ENCODE data around the gene KDM2B.

DNA sequence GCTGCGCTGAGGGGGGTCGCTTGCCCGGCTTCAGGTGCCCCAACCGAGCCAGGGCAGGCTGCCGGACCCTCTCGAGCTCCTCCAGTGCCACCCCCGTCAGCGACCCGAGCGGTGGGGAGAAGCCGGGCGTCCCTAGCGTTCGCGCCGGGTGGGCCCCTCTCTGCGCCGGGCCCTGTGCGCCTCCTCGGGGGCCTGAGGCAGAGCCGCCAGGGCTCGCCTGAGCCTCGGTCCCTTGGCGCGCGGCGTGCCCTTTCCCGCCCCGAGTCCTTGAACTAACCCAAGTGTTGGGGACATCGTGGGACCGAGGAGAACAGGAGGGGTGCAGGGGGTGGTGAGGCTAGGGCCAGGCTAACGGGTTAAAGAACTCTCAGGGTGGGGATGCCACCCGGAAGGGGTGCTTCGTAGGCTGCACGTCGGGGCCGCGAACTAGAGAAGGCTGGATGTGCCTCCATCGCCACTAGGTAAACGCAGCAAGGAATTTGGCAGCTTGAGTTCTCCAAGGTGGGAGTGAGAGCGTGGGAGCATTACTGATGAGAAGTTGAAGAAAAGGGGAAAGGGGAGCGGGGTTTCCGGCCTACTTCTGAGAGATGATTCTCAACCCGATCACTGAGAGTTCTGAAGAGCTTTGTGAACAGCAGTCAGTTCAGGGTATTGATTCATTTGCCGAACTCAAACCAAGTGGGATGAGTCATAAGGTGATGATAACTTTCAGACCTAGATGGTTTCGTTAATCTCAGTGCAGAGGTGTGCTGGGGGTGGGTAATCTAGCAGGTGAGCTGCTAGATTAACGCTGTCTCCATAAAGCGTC is 180.3 kb downstream of the KDM2B start:
- TF ChIP-seq, protein P1, sequence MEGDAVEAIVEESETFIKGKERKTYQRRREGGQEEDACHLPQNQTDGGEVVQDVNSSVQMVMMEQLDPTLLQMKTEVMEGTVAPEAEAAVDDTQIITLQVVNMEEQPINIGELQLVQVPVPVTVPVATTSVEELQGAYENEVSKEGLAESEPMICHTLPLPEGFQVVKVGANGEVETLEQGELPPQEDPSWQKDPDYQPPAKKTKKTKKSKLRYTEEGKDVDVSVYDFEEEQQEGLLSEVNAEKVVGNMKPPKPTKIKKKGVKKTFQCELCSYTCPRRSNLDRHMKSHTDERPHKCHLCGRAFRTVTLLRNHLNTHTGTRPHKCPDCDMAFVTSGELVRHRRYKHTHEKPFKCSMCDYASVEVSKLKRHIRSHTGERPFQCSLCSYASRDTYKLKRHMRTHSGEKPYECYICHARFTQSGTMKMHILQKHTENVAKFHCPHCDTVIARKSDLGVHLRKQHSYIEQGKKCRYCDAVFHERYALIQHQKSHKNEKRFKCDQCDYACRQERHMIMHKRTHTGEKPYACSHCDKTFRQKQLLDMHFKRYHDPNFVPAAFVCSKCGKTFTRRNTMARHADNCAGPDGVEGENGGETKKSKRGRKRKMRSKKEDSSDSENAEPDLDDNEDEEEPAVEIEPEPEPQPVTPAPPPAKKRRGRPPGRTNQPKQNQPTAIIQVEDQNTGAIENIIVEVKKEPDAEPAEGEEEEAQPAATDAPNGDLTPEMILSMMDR (IDR thresholded peaks at IDR 0.05), result no peak
- TF ChIP-seq POLR2A (IDR thresholded peaks at IDR 0.05), result no peak

Measured in esophagus squamous epithelium (tissue), 4 donors.